Uterus (tissue), 4 donors: Measurements from ENCODE around the gene NFIA. TPM values are rescaled to one million over a fixed set of nuclear protein-coding genes. Genes with fewer than 3 reads are reported as not detected.

Experiments
- DNase-seq, 2 donors: peaks; one replicate each; pipeline ENCODE4 v3.0.0-alpha.2; 2019 to 2020
- H3K27ac ChIP-seq, 2 donors: fragments of 200-600 bp; sonication (generic); 1 replicate in 1 of 2; 2 replicates in 1 of 2; pipeline ENCODE4 v1.5.1; 2016 to 2018
- H3K27me3 ChIP-seq, 2 donors: fragments of 200-600 bp; sonication (generic); one replicate each; pipeline ENCODE4 v1.5.1; 2018 to 2019; ENCODE audit warnings: control low read depth in 1 of 2
- H3K36me3 ChIP-seq, 2 donors: fragments of 200-600 bp; sonication (generic); one replicate each; pipeline ENCODE4 v1.5.1; 2019; ENCODE audit warnings: control low read depth in 1 of 2
- H3K4me1 ChIP-seq, 2 donors: fragments of 200-600 bp; sonication (generic); one replicate each; pipeline ENCODE4 v1.5.1; 2018 to 2019; ENCODE audit warnings: control low read depth in 1 of 2
- H3K4me3 ChIP-seq, 2 donors: fragments of 200-600 bp; sonication (generic); 1 replicate in 1 of 2; 2 replicates in 1 of 2; pipeline ENCODE4 v1.5.1; 2018 to 2019; ENCODE audit warnings: mild to moderate bottlenecking in 1 of 2
- H3K9me3 ChIP-seq, 2 donors: fragments of 200-600 bp; sonication (generic); one replicate each; pipeline ENCODE4 v1.5.1; 2019; ENCODE audit warnings: control low read depth in 1 of 2
- POLR2A ChIP-seq, 2 donors: fragments of 450-650 bp; IDR thresholded peaks; one replicate each; pipeline ENCODE4 v1.6.1; 2016; ENCODE audit warnings: antibody characterized with exemption in 2 of 2, mild to moderate bottlenecking in 1 of 2, moderate library complexity in 1 of 2
- intact Hi-C: fragments of 100-400 bp; cut with DNase I; formaldehyde crosslinking; loops from one replicate; pipeline ENCODE4 v1.15.1; 2023; ENCODE audit warnings: low total_unique reads
- total RNA-seq, 4 donors: library from RNA; depleted of rRNA in 3 of 4; stranded (reverse); fragments of >200 nt in 3 of 4; gene quantifications; one replicate each; pipeline versions ENCODE4 v1.1.0 to v1.2.4, GENCODE V29; 2014 to 2023
- TF ChIP-seq, protein P1 (sequence below), 4 experiments: fragments of 200-600 bp in 2 of 4; fragments of 450-650 bp in 2 of 4; sonication (generic) in 2 of 4; IDR thresholded peaks; one replicate each; pipeline ENCODE4 v1.5.1; 2016 to 2019; ENCODE audit warnings: antibody characterized with exemption in 4 of 4, mild to moderate bottlenecking in 2 of 4, moderate library complexity in 1 of 4
- donor health status: DM: yes; HTN: yes; CAD: no.

NFIA gene
- total RNA-seq, 4 donors from 2014 or later: 49.2 to 116 (median 64.9) TPM

DNA sequence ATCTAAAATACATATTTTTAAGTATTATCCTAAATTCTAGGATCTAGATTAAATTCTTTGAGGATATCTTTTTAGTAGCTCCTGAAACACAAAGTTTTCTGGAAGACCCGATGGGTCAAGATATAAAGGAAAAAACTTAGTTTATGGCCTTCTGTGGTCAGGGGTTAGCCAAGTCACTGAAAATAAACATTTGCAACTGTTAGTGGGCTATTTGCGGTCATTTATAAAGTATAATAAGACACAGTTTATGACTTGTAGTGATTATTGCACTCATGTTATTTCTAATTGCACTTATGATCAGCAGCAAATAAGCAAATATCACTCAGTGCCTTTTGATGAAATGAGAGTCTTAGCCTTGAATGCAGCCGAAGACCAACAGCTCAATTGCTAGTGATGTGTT is 183.3 kb downstream of the NFIA start:
- H3K27me3 ChIP-seq: no peaks in the 10 kb centered on the region
- H3K4me3 ChIP-seq: no peak overlapping the region
- DNase-seq: no peak
- no peaks in the 10 kb centered on the region for H3K4me1 ChIP-seq
- no peaks in the 10 kb centered on the region for H3K9me3 ChIP-seq
- intact Hi-C loops: no loop called here
- no peak overlapping the region for H3K27ac ChIP-seq
- TF ChIP-seq, protein P1, sequence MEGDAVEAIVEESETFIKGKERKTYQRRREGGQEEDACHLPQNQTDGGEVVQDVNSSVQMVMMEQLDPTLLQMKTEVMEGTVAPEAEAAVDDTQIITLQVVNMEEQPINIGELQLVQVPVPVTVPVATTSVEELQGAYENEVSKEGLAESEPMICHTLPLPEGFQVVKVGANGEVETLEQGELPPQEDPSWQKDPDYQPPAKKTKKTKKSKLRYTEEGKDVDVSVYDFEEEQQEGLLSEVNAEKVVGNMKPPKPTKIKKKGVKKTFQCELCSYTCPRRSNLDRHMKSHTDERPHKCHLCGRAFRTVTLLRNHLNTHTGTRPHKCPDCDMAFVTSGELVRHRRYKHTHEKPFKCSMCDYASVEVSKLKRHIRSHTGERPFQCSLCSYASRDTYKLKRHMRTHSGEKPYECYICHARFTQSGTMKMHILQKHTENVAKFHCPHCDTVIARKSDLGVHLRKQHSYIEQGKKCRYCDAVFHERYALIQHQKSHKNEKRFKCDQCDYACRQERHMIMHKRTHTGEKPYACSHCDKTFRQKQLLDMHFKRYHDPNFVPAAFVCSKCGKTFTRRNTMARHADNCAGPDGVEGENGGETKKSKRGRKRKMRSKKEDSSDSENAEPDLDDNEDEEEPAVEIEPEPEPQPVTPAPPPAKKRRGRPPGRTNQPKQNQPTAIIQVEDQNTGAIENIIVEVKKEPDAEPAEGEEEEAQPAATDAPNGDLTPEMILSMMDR (IDR thresholded peaks at IDR 0.05): no peak
- TF ChIP-seq POLR2A (IDR thresholded peaks at IDR 0.05): no peak
- no peaks in the 10 kb centered on the region for H3K36me3 ChIP-seq

DNA sequence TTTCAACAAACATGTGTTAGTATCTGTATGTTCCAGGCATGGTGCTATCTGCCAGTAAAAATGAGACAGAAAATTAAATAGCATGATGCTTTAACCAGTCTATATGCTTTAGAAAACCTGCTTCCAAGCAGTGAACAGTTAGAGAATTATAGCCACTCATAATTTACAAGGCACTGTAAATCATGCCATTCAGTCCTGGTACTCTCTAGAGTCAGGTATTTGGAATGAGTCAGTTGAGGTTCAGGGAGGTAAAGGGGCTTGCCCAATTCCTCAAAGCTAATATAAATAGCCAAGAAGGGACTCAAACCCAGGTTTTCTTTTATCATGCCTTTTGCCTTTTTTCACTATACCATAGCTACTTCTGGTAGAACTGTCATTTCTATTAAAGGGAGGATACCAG is 184.4 kb downstream of the NFIA start:
- intact Hi-C loops: no loop called here
- no peaks in the 10 kb centered on the region for H3K4me1 ChIP-seq
- H3K27me3 ChIP-seq: no peaks in the 10 kb centered on the region
- no peak for DNase-seq
- H3K4me3 ChIP-seq: no peak overlapping the region
- H3K9me3 ChIP-seq: no peaks in the 10 kb centered on the region
- no peak overlapping the region for H3K27ac ChIP-seq
- TF ChIP-seq POLR2A (IDR thresholded peaks at IDR 0.05): no peak
- TF ChIP-seq, protein P1 (IDR thresholded peaks at IDR 0.05): no peak
- H3K36me3 ChIP-seq: no peaks in the 10 kb centered on the region

DNA sequence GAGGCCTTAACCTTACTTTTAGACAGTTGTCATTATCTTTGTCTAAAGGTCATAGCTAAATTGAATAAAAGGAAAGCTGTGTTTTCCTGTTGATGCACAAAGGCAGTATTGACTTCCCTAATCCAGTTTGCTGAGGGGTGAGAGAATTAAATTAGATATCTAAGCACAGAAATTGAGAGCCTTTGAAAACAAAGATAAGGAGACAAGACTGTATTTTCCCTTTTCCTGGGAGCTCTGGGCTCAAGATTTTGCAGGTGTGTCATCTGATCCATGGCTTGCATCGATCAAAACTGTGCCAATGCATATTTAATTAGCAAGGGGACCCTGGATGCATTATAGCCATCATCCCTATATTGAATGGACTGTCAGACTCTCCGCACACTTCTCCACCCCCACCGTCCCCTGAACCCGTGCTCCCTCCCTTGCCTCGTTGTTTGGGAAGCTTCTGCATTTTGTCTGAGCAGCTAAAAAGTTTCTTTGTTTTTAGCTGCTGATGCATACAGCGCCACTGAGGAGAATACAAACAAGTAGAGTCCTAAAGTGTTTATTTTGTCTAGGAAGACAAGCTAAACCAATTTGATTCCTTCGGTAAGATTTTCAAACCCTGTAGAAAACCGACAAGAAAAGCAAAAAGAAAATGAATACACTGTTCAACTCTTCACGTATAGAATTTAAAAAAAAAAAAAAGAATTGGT is 186.3 kb downstream of the NFIA start:
- TF ChIP-seq, protein P1 (IDR thresholded peaks at IDR 0.05): no peak
- TF ChIP-seq POLR2A (IDR thresholded peaks at IDR 0.05): no peak
- intact Hi-C loops: no loop called here
- Histone ChIP-seq H3K36me3 (no peaks in the 10 kb centered on the region), H3K4me1 (no peaks in the 10 kb centered on the region), H3K27ac (no peak overlapping the region), H3K4me3 (no peak overlapping the region), H3K27me3 (no peaks in the 10 kb centered on the region), H3K9me3 (no peaks in the 10 kb centered on the region)
- no peak for DNase-seq

GRCh38 chr1:61269602-61270001 is 187.2 kb downstream of the NFIA start:
- TF ChIP-seq, protein P1 (IDR thresholded peaks at IDR 0.05): no peak
- no peak for TF ChIP-seq POLR2A (IDR thresholded peaks at IDR 0.05)
- intact Hi-C loops: no loop called here
- Histone ChIP-seq H3K27me3 (no peaks in the 10 kb centered on the region), H3K36me3 (no peaks in the 10 kb centered on the region), H3K4me3 (no peak overlapping the region), H3K9me3 (no peaks in the 10 kb centered on the region), H3K4me1 (no peaks in the 10 kb centered on the region), H3K27ac (no peak overlapping the region)
- DNase-seq: no peak

GRCh38 chr1:61270107-61270506 is 187.7 kb downstream of the NFIA start:
- no peak for TF ChIP-seq POLR2A (IDR thresholded peaks at IDR 0.05)
- TF ChIP-seq, protein P1 (IDR thresholded peaks at IDR 0.05): no peak
- intact Hi-C loops: no loop called here
- no peaks in the 10 kb centered on the region for H3K4me1 ChIP-seq

More at GRCh38 chr1:61270107-61270506, 187.7 kb downstream of the NFIA start:
- DNase-seq: no peak
- H3K27me3 ChIP-seq: no peaks in the 10 kb centered on the region
- H3K4me3 ChIP-seq: no peak overlapping the region
- H3K36me3 ChIP-seq: no peaks in the 10 kb centered on the region
- H3K9me3 ChIP-seq: no peaks in the 10 kb centered on the region
- no peak overlapping the region for H3K27ac ChIP-seq
